Head of caudate nucleus (tissue), 42 donors: ENCODE results near the gene HEBP1.

Experiments used
- DNase-seq, 42 donors: peaks; one replicate each; pipeline versions ENCODE4 v3.0.0 to v3.0.0-alpha.2; 2020 to 2021; ENCODE audit warnings: mixed read lengths in 7 of 42
- intact Hi-C: fragments of 100-400 bp; cut with DNase I; formaldehyde crosslinking; loops from one replicate; pipeline ENCODE4 v1.15.0; 2022

The HEBP1 gene

DNA sequence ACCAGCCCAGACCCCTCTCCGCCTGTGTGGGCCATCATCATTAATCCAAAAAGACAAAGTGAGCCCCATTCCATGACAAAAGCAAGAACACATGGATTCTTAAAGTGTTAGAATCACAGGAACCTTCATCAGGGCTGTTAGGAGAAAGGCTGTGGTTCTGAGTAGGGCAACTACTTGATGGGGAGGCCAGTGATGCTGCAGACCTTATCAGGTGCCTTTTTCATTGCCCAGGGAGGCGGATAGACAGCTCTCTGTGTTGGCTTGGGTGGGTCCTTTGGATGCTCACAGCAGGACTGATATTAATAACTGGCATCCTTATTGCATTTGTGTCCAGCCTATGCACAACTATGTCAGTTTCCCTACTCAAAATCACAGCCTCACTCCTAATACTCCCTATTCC is 2.3 kb downstream of the HEBP1 start:
- intact Hi-C loops: loop anchor here (10.0 kb wide), 1 partner anchor 207 kb away; no protein-coding TSS in a partner anchor
- no peak for DNase-seq

DNA sequence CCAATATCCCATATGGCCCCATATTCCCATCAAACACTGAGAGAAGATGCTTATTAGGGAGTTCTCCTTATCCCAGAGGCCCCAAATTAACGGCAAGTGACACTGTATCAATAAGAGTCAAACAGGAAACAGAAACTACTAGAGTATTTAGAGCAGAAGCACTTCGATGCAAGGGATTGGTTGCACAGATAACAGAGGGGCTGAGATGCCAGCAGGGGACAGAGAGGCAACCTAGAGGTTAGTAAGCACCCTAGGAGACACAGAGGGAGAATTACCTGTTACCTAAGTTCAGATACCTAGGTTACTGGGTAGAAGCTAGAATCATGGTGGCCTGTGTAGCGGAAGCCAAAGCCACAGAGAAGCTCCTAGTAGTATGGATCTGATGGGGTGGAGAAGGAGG is 2.9 kb downstream of the HEBP1 start:
- intact Hi-C loops: loop anchor here (10.0 kb wide), 1 partner anchor 208 kb away; no protein-coding TSS in a partner anchor
- no peak for DNase-seq

DNA sequence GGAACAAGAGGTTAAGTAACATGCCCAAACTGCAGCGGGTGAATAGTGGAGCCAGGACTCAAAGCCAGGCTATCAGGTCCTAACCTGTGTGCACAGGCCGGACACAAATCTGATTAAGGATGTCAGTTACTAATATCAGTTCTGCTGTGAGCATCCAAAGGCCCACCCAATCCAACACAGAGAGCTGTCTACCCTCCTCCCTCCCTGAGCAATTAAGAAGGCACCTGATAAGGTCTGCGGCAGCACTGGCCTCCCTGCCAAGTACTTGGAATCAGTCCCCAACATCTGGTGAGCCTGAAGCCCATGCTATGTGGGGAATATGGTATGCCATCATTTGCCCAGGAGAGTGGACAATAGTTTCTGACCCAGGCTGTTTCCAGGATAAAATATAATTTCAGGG is 3.9 kb downstream of the HEBP1 start:
- DNase-seq: no peak
- intact Hi-C loops: loop anchor here (10.0 kb wide), 1 partner anchor 209 kb away; no protein-coding TSS in a partner anchor

DNA sequence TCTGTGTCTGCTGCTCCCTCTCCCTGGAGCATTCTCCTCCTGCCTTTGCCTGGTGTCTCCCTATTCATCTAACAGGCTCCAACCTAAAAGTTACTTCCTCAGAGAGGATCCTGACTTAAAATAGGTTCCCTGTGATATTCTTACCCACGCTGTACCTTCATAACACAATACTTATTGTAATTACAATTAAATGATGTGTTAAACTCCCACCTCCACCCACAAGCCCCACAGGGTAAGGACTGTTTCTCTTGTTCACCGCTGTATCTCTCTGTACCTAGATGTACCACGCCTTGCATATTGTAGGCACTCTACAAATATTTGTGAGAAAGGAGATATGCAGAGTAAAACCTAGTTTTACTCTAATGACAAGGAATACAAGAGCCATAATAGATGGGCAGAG is 5.0 kb downstream of the HEBP1 start:
- intact Hi-C loops: loop anchor here (10.0 kb wide), 1 partner anchor 210 kb away; no protein-coding TSS in a partner anchor
- DNase-seq: peak in 27 of 42 donors; percentile 23 to 92 (median 55)

DNA sequence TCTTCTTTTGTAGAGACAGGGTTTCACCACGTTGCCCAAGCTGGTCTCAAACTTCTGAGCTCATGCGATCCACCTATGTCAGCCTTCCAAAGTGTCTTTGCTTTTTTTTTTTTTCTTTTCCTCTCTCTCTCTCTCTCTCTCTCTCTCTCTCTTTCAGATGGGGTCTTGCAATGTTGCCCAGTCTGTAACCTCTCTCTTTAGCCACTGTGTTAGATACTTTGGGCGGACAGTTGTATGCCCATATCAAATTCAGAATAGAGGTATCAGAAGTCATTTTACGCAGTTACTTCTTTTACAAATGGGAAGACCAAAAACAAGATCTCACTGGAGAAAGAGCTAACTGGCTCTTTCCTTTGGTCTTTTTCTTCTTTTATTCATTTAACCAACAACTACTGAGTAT is 6.7 kb downstream of the HEBP1 start:
- DNase-seq: no peak
- intact Hi-C loops: loop anchor here (10.0 kb wide), 1 partner anchor 211 kb away; no protein-coding TSS in a partner anchor

DNA sequence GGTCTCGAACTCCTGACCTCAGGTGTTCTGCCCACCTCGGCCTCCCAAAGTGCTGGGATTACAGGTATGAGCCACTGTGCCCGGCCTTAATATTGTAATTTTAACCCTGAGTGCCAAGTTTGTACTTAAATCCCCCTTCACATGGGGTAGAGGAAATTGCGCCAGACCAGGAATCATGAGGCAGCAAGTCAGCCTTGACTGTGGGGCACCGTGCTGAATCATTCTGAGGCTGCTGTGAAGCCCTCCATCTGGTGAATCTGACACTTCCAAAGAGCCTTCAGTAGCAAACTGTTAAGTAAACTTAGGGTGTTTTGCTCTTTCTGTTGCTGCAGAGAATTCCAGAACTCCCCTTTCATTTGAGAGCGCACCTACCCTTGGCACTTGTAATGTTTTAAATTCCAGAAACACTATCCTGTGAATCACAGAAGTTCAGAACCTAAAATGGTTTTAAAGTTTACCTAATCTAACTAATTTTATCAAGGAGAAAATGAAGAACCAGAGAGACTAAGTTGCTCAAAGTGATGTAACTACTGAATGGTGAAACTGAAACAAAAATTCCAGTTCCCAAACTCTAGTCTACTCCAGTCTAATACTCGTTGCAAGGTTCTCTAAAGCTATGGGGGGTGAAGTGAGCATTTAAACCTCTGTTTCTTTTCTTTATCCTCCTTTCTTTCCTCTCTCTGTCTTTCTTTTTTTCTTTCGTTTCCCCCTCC is 7.5 kb downstream of the HEBP1 start:
- peak in 3 of 42 donors; percentile 22 to 55 (median 36) for DNase-seq
- intact Hi-C loops: loop anchor here (10.0 kb wide), 1 partner anchor 212 kb away; no protein-coding TSS in a partner anchor

DNA sequence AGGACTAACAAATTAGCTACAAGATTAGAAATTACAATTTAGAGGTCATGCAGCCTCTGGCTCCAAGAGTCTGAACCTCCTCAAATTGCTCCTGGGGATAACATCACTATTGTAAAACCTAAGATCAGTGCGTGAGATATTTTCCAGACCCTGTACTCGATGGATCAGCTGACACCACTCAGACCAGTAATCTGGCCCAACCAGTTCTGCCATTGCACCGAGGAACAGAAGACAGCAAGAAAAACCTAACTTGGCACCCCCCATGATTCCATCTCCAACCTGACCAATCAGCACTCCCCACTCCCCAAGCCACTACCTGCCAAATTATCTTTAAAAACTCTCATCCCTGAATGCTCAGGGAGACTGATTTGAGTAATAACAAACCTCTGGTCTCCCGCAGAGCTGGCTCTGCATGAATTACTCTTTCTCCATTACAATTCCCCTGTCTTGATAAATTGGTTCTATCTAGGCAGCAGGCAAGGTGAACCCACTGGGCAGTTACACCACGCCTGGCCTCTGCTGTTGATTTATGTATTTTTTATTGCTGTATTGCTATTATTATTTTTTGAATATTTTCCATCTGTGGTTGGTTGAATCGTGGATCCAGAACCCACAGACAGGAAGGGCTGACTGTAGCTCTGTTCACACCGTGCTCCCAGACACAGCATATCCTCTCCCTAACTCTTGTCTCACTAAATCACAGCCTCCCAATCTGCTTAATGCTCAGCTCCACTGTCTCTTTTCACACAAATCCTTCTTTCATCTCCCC is 9.2 kb downstream of the HEBP1 start:
- no peak for DNase-seq
- intact Hi-C loops: loop anchor here (10.0 kb wide), 1 partner anchor 214 kb away; no protein-coding TSS in a partner anchor

DNA sequence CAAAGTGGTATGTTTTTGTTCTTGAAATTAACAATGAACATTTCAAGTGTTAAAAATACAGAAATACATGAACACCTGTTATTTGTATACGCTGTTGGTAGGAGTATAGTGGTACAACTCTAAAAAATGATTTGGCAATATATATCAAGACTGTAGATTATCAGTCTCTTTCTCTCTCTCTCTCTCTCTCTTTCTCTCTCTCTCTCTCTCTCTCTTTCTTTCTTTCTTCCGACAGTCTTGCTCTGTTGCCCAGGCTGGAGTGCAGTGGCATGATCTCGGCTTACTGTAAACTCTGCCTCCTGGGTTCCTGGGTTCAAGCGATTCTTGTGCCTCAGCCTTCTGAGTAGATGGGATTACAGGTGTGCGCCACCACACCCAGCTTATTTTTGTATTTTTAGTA is 12.6 kb downstream of the HEBP1 start:
- DNase-seq: no peak
- intact Hi-C loops: loop anchor here (10.0 kb wide), 1 partner anchor 173 kb away; the partner anchor contains the start of gene DDX47

DNA sequence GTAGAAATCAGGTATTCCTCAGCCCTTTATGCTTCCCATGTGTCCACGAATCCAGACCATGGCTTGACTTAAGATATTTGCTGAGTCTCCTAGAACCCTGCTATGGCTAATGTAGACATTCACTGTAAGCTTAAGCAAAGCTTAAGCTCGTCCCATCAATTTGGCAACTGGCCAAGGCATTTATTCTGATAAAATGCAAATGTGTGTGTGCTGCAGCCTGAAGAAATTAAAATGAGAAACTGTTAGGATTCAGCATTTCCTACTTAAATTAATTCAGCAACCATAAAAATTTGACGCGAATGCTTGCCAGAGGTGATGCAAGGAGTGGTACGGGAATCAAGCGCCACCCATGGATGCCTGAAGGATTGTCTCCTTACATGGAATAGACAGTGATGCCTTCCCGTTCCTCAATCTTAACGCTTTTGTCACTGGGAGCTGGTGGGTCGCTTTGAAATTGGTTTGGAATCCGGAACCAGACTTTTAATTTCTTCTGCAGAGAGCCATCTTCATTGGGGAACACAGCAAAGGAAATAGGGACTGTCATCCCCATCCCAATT is 13.2 kb downstream of the HEBP1 start:
- intact Hi-C loops: loop anchor here (10.0 kb wide), 1 partner anchor 172 kb away; the partner anchor contains the start of gene DDX47
- peak in 7 of 42 donors; percentile 17 to 56 (median 46) for DNase-seq

DNA sequence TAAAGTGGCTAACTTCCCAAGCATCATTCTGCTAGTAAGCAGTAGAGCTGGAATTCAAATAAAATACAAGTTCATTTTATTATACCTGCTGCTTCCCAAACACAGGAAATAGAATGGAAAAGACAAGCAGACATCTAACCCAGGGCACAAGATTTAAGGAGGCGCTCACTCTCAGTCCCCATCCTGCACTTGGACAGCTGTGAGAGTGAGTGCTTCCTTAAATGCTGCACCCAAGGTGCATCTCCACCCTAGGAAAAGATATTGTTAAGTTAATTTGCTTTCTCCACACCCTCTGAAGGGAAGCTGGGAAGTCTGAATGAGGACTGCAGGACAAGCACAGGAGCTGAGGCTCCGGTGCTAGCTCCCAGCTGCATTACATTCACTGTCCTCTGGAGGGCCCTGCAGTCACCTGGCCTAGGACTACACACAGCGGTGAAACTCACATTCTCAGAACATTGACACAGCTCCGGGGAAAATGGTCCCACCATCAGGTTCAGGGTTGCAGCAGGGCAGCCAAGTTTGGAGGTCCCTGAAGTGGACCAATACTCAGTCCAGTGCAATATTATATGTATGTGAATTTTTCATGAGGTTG is 14.2 kb downstream of the HEBP1 start:
- intact Hi-C loops: loop anchor here (10.0 kb wide), 1 partner anchor 171 kb away; the partner anchor contains the start of gene DDX47
- peak in 6 of 42 donors; percentile 17 to 60 (median 18) for DNase-seq

DNA sequence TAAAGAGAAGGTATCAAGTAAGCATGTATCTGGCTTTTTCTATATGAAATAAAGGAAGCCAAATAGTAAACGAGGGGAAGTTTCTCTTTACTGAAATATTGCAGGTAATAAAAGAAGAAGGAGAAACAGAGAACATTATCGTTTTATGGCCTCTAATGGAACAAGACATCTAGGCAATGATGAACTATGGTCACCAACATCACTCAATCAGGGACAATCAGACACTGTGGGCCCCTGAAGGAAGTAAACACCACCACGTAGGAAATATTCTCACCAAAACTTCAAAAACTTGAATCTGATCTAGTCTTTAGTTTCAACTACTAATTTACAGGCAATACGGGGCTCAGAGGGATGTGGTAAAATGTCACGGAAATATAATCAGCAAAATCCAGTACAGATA is 15.9 kb downstream of the HEBP1 start:
- DNase-seq: no peak
- intact Hi-C loops: loop anchor here (10.0 kb wide), 1 partner anchor 169 kb away; the partner anchor contains the start of gene DDX47

DNA sequence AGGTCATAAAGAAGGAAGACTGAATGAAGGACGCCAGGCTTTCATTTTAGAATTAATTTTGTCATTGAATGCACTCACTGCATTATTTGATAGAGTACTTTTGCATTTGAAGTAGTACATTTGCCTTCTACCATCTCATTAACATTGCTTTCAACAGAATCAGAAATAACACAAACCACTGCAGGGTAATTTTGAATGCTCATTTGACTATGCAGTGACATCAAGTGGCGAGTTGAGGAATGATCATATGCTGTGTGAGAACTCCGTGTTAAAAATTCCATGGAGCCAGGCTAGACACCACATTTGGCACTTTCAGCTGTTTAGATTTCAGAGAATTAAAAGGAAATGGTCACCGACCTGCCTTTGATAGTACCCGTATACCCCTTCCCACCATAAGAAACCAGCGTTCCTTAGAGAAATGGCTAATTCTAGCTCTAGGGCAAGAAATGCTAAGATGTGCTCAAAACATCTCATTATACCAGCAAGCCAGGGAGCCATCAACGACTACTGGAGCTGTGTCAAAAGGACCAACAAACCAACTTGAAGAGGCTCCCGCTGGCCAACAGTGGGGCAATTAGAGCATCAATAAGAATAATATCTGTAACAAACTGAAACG is 16.5 kb downstream of the HEBP1 start:
- intact Hi-C loops: loop anchor here (10.0 kb wide), 1 partner anchor 169 kb away; the partner anchor contains the start of gene DDX47
- DNase-seq: peak in 27 of 42 donors; percentile 27 to 84 (median 64)

DNA sequence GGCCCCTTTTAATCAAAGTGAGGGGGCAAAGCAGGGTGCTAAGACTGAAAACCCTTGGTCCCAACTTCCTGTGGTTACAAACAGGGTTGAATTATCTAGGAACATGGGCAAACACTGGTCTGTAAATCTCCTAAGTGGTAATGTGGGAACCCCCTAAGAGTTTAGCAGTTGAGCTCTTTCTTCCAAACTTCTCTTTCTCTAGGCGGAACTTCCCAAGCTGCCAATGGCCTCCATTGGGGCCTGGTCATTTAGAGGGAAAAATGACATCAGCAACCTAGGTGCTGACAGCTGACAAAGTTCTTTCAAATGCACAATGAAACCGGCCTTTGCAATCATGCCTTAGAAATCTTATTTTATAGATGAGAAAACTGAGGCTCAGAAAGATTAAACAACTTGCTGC is 17.7 kb downstream of the HEBP1 start:
- no peak for DNase-seq

DNA sequence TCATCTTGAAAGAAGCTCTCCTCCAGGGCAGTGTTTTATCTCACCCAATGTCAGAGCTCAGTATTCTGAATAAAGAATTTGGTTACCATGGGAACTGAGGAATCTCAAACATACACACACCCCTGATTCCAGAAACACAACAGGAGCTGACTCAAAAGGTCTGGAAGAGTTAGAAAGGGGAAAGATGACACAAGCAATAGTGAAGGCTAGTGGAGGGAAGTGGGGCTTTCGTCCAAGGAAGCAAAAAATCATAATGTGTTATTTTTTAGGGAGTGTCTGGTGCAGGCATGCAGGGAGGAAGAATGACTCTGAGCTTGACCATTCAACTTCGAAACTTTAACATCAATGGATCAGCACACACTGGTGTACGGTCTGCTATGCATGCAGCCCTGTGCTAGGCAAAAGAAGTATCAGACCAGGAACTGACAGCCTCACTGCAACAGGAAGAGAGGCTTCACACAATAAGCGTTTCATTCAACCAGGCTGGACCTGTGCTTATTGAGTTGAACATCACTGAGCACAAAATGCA is 20.3 kb downstream of the HEBP1 start:
- intact Hi-C loops: loop anchor here (10.0 kb wide), 1 partner anchor 165 kb away; the partner anchor contains the start of gene DDX47
- peak in 8 of 42 donors; percentile 15 to 53 (median 30) for DNase-seq

More for the DNA sequence above, 17.7 kb downstream of the HEBP1 start:
- intact Hi-C loops: loop anchor here (10.0 kb wide), 1 partner anchor 168 kb away; the partner anchor contains the start of gene DDX47

DNA sequence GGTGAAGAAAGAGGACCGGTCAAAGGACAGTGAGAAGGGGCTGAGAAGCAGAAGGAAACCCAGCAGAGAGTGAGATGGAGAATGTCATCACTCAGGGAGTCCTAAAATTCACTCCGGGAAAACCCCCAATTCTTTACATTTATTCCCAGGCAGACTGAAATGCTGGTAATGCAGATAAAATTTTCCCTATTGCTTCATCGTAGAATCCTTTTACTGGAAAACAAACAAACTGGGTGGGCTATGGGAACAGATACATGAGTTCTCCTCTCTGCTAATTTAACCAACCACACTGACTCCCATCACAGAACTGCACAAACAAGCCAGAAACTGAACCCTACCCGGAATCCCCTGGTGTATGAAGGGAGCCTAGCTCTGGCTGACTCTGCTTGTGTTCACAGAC is 20.9 kb downstream of the HEBP1 start:
- intact Hi-C loops: no loop called here

DNA sequence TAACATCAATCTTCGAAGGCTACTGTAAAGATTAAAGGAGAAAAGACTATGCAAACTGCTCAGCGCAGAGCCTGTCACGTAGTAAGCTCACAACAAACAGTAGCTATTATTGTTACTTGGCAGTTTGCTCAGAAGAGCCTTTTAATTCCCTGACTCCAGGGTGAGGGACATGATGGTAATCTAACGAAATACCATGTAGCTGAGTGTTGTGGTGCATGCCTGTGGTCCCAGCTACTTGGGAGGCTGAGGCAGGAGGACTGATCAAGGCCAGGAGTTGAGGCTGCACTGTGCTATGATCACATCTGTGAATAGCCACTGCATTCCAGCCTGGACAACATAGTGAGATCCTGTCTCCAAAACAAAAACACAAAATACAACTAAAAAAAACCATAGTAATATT is 22.8 kb downstream of the HEBP1 start:
- DNase-seq: no peak
- intact Hi-C loops: no loop called here

More for the DNA sequence above, 20.9 kb downstream of the HEBP1 start:
- no peak for DNase-seq

DNA sequence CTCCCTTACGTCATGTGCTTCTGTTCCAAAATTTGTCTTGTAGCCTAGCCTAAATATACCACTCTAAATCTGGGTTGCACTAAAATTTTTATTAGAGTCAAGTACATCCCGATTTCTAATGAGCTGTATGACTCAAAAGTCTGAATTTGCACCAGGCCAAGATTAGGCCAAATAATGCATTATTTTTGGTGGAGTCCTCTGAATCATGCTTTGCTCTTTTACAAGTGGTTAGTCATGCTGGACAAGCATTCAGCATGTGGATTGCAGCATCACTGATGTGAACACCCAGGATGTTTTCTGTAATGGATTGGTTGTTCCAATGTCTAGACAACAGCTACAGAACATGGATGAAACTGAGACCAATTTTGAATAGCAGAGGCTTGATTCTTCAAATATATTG is 23.7 kb downstream of the HEBP1 start:
- peak in 7 of 42 donors; percentile 7 to 70 (median 33) for DNase-seq
- intact Hi-C loops: no loop called here
